Measurements from ENCODE around the gene NR2C2AP. TPM values are rescaled to one million over a fixed set of nuclear protein-coding genes. Genes with fewer than 3 reads are reported as not detected.
"Not testable (repeated sequence)": the region's sequence is repeated elsewhere in the genome, so short reads cannot be mapped to it uniquely, and the experiment has no call there.

Gene NR2C2AP
- total and polyA plus RNA-seq, 8 donors = 6.8 to 19.1 (median 9.2) TPM

DNA sequence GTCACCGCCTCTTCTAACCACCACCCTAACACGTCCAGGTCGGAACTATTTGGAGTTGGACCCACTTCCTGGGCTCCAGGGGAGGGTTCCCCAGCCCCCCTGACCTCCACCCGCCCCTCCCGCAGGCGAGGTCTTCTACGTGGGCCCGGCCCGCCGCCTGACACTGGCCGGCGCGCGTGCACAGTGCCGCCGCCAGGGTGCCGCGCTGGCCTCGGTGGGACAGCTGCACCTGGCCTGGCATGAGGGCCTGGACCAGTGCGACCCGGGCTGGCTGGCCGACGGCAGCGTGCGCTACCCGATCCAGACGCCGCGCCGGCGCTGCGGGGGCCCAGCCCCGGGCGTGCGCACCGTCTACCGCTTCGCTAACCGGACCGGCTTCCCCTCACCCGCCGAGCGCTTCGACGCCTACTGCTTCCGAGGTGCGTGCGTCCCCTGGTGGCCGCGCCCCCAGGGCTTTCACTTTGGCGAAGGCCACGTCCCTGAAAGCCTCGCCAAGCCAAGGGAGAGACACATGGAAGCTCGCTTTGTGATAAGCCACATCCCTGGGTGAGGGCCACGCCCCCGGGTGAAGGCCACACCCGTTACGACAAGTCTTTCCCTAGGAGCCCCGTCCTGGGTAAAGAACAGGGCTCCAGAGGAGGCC, 21.8 kb upstream of the NR2C2AP start:
- FAIRE-seq = no peak
- intact Hi-C loops (cut with DNase I) = no loop called here

DNA sequence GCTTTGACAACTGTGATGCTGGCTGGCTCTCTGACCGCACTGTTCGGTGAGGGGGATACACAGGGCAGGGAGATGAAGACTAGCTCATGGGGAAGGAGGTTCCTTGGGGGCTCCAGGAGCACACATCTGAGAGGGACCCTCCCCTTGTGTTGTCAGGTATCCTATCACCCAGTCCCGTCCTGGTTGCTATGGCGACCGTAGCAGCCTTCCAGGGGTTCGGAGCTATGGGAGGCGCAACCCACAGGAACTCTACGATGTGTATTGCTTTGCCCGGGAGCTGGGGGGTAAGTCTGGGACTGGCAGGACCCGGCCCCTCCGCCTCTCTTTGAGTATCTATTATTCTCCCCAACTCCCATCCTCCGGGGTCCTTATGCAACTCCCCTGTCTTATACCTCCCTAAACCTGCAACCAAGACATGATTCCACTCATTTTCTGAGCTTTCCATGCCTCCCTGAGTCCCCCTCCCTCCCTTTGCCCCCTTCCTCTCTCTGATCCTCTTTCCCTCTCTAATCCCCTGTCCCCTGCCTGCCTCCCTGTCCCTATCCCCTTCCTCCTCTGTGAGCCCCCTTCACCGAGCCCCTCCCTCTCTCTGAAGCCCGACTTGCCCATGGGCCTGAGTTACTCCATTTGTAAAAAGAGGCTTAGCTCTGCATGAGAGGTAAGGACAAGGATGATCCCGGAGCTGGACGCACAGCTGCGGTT, 21.1 kb upstream of the NR2C2AP start:
- ATAC-seq = no peak
- Histone ChIP-seq H3K36me3 (no peaks in the 10 kb centered on the region), H3K27ac (no peak overlapping the region), H3K27me3 (no peaks in the 10 kb centered on the region), H3K4me1 (peaks cover 0 to 7% (median 0%) of the 10 kb centered on the region in 3 donors), H3K9me3 (no peaks in the 10 kb centered on the region), H3K4me3 (peak overlapping the region in 1 of 4 donors; percentile 47)
- TF ChIP-seq CTCF (IDR thresholded peaks at IDR 0.05) = no peak
- no peak for DNase-seq
- intact Hi-C loops (cut with DNase I) = no loop called here
- WGBS, 2 donors = 66 to 69% methylated on average over 17 of the region's 17 CpGs
- no peak for FAIRE-seq

More for the DNA sequence above, 21.8 kb upstream of the NR2C2AP start:
- no peaks in the 10 kb centered on the region for H3K9me3 ChIP-seq
- no peak overlapping the region for H3K27ac ChIP-seq
- peak overlapping the region in 3 of 4 donors; percentile 5 to 47 (median 24) for H3K4me3 ChIP-seq
- H3K36me3 ChIP-seq = no peaks in the 10 kb centered on the region
- DNase-seq (peak; percentile 58 to 87 (median 72)), ATAC-seq (peak; percentile 86 to 93 (median 92))
- 2 to 3% methylated on average over 59 of the region's 59 CpGs for WGBS, 2 donors
- TF ChIP-seq CTCF (IDR thresholded peaks at IDR 0.05) = peak in 3 of 4 donors; percentile 18 to 39 (median 39)
- H3K27me3 ChIP-seq = no peaks in the 10 kb centered on the region
- H3K4me1 ChIP-seq = peaks cover 0 to 7% (median 0%) of the 10 kb centered on the region in 3 donors

DNA sequence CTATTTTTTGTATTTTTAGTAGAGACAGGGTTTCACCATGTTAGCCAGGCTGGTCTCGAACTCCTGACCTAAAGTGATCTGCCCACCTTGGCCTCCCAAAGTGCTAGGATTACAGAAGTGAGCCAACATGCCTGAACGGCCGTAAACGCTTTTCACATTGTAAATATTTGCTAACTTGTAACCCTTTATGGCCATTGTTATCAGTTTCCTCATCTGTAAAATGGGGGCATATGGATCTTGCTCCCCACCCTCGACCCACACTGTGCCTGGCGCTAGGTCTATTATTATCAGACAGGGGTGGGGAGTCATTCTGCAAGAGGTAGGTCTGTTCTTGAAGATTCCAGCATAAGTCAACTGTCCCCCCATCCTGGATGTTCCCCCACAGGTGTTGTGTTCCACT, 20.4 kb upstream of the NR2C2AP start:
- intact Hi-C loops (cut with DNase I) = no loop called here
- ATAC-seq = no peak
- H3K36me3 ChIP-seq = no peaks in the 10 kb centered on the region
- 46 to 52% methylated on average over 6 of the region's 6 CpGs for WGBS, 2 donors
- no peak overlapping the region for H3K4me3 ChIP-seq
- TF ChIP-seq CTCF (IDR thresholded peaks at IDR 0.05) = no peak
- no peaks in the 10 kb centered on the region for H3K27me3 ChIP-seq
- no peak overlapping the region for H3K27ac ChIP-seq
- no peaks in the 10 kb centered on the region for H3K9me3 ChIP-seq
- FAIRE-seq = no peak
- no peak for DNase-seq
- H3K4me1 ChIP-seq = peaks cover 0 to 7% (median 0%) of the 10 kb centered on the region in 3 donors

DNA sequence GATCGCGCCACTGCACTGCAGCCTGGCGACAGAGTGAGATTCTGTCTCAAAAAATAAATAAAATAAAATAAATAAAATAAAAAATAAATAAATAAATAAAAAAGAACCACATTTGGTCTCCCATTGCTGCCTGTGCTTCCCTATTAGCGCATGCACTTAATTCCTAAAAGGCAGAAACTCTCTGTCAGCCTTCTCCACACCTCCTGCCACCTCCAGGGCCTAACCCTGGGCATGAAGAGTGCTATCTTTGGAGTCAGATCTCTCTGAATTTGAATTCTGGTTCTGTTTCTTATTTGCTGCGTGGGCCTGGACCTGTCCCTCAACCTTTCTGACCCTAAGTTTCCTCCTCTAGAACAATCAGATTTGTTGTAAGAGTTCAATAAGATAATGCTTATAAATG, 19.8 kb upstream of the NR2C2AP start:
- H3K27ac ChIP-seq = no peak overlapping the region
- H3K9me3 ChIP-seq = no peaks in the 10 kb centered on the region
- no peak for TF ChIP-seq CTCF (IDR thresholded peaks at IDR 0.05)
- no peaks in the 10 kb centered on the region for H3K36me3 ChIP-seq
- FAIRE-seq (no peak), ATAC-seq (no peak), DNase-seq (no peak)
- peaks cover 0 to 7% (median 0%) of the 10 kb centered on the region in 3 donors for H3K4me1 ChIP-seq
- no peak overlapping the region for H3K4me3 ChIP-seq
- no peaks in the 10 kb centered on the region for H3K27me3 ChIP-seq
- 85 to 92% methylated on average over 5 of the region's 5 CpGs for WGBS, 2 donors
- intact Hi-C loops (cut with DNase I) = no loop called here

- H3K27ac ChIP-seq; H3K36me3 ChIP-seq; ATAC-seq; H3K27me3 ChIP-seq; H3K9me3 ChIP-seq; FAIRE-seq; H3K4me1 ChIP-seq; H3K4me3 ChIP-seq; intact Hi-C loops (cut with DNase I); DNase-seq: not testable (repeated sequence)
- WGBS, 2 donors = 56 to 72% methylated on average over 8 of the region's 8 CpGs
These were observed 17.8 kb upstream of the NR2C2AP start for GRCh38 chr19:19221000-19221399.

Data from pancreas (tissue), 10 donors.